NCI-H128 (cell line): Measurements from ENCODE around the gene SLC28A2.

ENCODE experiments used
- DNase-seq: peaks from one replicate; lab custom pipeline; 2025; ENCODE audit not compliant: unreplicated experiment; lab: John Stamatoyannopoulos, UW

SLC28A2 gene

DNA sequence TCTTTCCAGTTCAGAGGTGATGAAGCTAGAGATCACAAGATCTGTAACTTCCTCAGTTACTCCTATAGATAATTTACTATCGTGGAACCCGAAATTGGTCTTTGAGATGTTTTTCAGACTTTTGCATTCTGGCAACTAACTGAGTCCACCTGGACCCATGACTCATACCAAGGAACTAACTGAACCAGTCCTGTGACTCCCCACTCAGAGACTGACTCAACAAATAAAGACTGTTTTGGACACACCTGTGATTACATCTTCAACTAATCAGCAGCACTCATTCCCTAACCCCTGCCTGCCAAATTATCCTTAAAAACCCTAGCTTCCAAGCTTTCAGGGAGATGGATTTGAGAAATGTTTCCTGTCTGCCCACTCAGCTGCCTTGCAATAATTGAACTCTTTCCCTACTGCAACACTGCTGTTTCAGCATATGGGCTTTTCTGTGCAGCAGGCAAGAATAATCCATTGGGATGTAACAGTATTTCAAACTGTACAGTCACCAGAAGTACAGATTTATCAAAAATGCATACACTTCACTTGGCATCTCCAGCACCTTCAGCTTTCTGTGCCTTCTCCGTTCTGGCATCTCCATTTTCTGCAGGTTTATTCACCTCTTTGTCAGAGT, 68.7 kb downstream of the SLC28A2 start:
- no peak for DNase-seq

DNA sequence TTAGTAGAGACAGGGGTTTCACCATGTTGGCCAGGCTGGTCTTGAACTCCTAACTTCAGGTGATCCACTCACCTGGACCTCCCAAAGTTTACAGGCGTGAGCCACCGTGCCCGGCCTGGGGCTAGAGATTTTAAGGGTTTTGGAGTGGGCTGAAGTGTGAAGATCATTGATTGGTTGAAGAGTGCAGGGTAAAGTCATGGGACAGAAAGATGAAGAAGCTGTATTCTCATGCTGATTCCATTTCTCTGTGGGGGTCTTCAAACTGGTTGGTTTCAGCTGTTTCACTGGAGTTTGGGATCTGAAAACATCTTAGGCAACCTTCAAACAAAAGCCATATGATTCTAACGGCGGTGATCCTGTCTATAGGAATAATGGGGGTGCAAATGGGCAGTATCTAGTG, 74.2 kb downstream of the SLC28A2 start:
- DNase-seq: no peak

DNA sequence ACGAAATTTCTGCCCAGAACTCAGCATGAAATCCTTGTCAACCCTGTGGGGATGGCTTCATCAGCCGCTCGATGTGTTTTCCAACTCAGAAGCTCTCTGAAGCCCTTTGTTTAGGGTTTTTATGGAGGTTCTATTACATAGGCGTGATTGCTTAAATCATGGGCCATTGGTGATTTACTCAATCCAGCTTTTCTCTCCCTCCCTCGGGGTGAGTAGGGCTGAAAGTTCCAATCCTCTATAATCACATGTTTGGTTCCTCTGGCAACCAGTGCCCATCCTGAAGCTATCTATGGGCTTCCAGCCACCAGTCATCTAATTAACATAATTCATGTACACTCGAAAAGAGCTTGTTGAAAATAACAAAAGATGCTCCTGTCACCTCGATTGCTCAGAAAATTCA, 74.7 kb downstream of the SLC28A2 start:
- no peak for DNase-seq
